Measurements from ENCODE around the gene ATM.

DNA sequence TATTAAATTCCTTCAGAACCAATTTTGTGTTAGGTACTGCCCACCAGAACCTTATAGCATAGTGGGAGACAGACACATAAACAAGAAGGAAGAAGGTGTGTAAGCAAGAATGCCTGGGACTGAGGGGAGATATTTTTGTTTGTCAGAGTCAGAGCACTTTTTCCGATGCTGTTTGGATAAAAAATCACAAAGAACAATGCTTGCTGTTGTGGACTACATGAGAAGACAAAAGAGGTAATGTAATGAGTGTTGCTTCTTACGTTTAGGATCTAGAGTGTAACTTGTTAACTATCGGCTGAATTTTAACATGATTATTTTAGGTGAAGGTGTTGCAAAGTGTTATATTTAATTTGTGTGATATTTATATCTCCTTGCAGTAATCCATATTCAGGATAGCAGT is 84.9 kb downstream of the ATM start:
- TF ChIP-seq, protein P1, sequence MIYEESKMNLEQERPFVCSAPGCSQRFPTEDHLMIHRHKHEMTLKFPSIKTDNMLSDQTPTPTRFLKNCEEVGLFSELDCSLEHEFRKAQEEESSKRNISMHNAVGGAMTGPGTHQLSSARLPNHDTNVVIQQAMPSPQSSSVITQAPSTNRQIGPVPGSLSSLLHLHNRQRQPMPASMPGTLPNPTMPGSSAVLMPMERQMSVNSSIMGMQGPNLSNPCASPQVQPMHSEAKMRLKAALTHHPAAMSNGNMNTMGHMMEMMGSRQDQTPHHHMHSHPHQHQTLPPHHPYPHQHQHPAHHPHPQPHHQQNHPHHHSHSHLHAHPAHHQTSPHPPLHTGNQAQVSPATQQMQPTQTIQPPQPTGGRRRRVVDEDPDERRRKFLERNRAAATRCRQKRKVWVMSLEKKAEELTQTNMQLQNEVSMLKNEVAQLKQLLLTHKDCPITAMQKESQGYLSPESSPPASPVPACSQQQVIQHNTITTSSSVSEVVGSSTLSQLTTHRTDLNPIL (CRISPR knock-in tag; IDR thresholded peaks at IDR 0.05; ENCODE audit: low read depth), result no peak
- TF ChIP-seq ARNTL (CRISPR knock-in tag; IDR thresholded peaks at IDR 0.05; ENCODE audit: borderline replicate concordance, low read depth), result no peak
- TF ChIP-seq RARB (CRISPR knock-in tag; IDR thresholded peaks at IDR 0.05), result no peak
- no peak for TF ChIP-seq GLIS3 (CRISPR knock-in tag; IDR thresholded peaks at IDR 0.05)

All from SK-N-SH treated with all-trans-retinoic acid at 6 μM for 48 hours (cell line).